ENCODE data around the gene PRKCI.

The PRKCI gene

DNA sequence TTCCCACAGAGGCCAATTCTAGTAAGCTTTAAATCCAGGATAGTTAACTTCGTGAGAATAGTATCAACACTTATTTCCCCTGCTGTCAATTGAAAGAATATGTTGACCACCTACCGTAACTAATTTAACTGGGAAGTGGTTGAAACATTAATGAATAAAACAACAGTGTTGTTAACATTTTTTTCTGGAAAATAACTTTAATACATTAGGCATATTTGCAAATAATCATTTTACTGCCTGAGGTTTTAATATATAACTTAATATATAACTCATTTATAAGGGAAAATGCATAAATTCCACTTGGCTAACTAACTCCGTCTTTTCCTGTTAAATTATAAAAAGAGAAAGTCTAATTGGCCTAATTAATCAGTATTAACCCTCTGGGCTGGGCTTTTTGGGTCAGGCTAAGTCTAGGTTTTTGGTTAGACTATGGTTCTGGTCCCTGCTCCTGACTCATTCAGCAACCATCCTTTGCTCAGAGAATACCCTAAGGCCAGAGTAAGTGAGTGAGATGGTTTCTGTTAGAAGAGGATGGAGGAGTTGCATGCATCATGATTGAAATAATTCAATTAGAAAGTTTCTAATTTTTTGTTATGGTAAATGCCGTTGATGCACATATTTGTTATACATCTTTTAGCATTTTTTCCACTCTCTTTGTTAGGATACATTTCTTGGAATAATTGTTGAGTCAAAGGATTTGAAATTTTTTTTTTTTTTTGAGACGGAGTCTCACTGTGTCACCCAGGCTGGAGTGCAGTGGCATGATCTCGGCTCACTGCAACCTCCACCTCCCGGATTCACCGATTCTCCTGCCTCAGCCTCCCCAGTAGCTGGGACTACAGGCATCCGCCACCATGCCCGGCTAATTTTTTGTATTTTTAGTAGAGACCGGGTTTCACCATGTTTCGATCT lies 124.5 kb downstream of the PRKCI start:
- DNase-seq = no peak

GRCh38 chr3:170350515-170351413 lies 128.5 kb downstream of the PRKCI start:
- DNase-seq = no peak

DNA sequence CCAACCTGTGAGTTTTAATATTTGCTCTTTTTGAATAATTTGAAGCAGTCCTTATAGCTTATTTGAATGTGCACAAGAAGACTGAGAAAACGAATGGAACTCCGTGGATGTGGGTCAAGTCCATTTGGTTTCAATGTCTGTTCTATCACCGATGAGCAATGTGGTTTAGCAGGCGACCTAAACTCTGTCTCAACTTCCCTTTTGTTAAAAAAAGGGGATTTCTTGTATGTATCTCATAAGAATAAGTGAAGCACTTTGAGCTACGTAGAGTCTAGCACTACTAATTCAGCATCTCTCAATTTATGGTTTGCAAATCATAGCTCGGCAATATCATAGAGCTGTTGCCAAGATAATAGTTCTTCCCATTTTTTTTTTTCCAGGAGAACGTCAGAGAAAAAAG lies 130.7 kb downstream of the PRKCI start:
- no peak for DNase-seq

DNA sequence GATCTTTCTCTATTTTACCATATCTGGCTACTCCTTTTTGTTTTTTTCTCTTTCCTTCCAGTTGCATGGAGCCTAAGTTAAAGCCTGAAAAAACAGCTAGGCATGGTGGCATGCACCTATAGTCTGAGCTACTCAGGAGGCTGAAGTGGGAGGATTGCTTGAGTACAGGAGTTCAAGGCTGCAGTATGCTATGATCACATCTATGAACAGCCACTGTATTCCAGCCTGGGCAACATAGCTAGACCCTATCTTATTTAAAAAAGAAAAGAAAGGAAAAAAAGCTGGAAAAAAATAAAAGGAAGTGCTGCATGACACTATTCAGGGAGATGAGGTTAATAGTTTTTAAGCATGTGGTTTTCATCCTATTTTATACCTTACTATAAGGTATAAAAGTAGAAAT lies 131.3 kb downstream of the PRKCI start:
- no peak for DNase-seq

- no peak for DNase-seq
Measured at GRCh38 chr3:170354760-170355159, 132.5 kb downstream of the PRKCI start.
